GM12878 (cell line): ENCODE results near the gene SEC23A. TPM values are rescaled to one million over a fixed set of nuclear protein-coding genes. Genes with fewer than 3 reads are reported as not detected.

Source experiments
- ATAC-seq: fragments of 200-7000 bp; cut with Tn5 transposase; 3 replicates; pipeline ENCODE4 v1.9.1; 2020; ENCODE audit warnings: mild to moderate bottlenecking, moderate library complexity
- BruUV-seq: library from RNA; stranded (reverse); fragments of 400-500 nt; replicated peaks from 2 replicates; lab custom pipeline; 2021; lab: Mats Ljungman, UMichigan
- CTCF ChIA-PET: fragments of 300-600 bp; sonication (Branson Sonifier 250); formaldehyde crosslinking; extraction: SDS; loops from one replicate; lab custom pipeline; 2021; ENCODE audit warnings: inconsistent platforms; lab: Yijun Ruan, JAX
- POLR2A ChIA-PET: fragments of 350-600 bp; formaldehyde crosslinking; extraction: SDS; loops from one replicate; lab custom pipeline; 2021; ENCODE audit warnings: inconsistent platforms; lab: Charles Lee
- RAD21 ChIA-PET: fragments of 300-600 bp; sonication (Branson Sonifier 250); formaldehyde crosslinking; loops from one replicate; lab custom pipeline; 2023; ENCODE audit warnings: antibody characterized with exemption; ENCODE audit not compliant: unreplicated experiment; lab: Charles Lee
- SMC1A ChIA-PET: fragments of 300-600 bp; sonication (Branson Sonifier 250); formaldehyde crosslinking; loops from one replicate; lab custom pipeline; 2023; ENCODE audit not compliant: unreplicated experiment, uncharacterized antibody; lab: Charles Lee
- DNase-seq: peaks from one replicate; pipeline ENCODE4 v3.0.0-alpha.2; 2011; ENCODE audit warnings: low read depth, low spot score
- FAIRE-seq: peaks from 3 replicates; lab custom pipeline; 2011; peaks lifted over from hg19 to GRCh38; lab: Jason Lieb, UNC
- H2AFZ ChIP-seq: 2 replicates; pipeline ENCODE4 v1.6.0; 2011; ENCODE audit warnings: low read depth, low read length, control low read depth; ENCODE audit not compliant: control insufficient read depth
- H3K27ac ChIP-seq: 2 replicates; pipeline ENCODE4 v1.5.1; 2011; ENCODE audit warnings: control low read depth; ENCODE audit not compliant: control insufficient read depth, insufficient read depth
- H3K27me3 ChIP-seq, 2 experiments: replicated peaks in 1 of 2; 2 replicates each; pipeline versions ENCODE4 v1.6.0 to v1.6.1; 2011; ENCODE audit warnings: low read length in 1 of 2; ENCODE audit not compliant: control insufficient read depth in 2 of 2, insufficient read depth in 2 of 2
- H3K36me3 ChIP-seq, 2 experiments: 2 replicates each; pipeline ENCODE4 v1.5.1; 2011; ENCODE audit warnings: low read length in 1 of 2; ENCODE audit not compliant: control insufficient read depth in 2 of 2, insufficient read depth in 2 of 2
- H3K4me1 ChIP-seq: 2 replicates; pipeline ENCODE4 v1.6.1; 2011; ENCODE audit warnings: mild to moderate bottlenecking, low read length, moderate library complexity, mixed read lengths; ENCODE audit not compliant: control insufficient read depth, insufficient read depth
- H3K4me2 ChIP-seq: 2 replicates; pipeline ENCODE4 v1.6.0; 2011; ENCODE audit warnings: control low read depth; ENCODE audit not compliant: control insufficient read depth, insufficient read depth
- H3K4me3 ChIP-seq: fragments of 200-600 bp; sonication (generic); 2 replicates; pipeline ENCODE4 v1.5.1; 2016
- H3K79me2 ChIP-seq: 2 replicates; pipeline ENCODE4 v1.6.0; 2011; ENCODE audit warnings: low read length; ENCODE audit not compliant: control insufficient read depth, insufficient read depth
- H3K9ac ChIP-seq: 2 replicates; pipeline ENCODE4 v1.8.0; 2011; ENCODE audit warnings: low read length, control low read depth, mixed read lengths; ENCODE audit not compliant: control insufficient read depth, insufficient read depth
- H3K9me3 ChIP-seq: replicated peaks from 3 replicates; pipeline ENCODE4 v1.5.1; 2011; ENCODE audit warnings: mild to moderate bottlenecking, low read length; ENCODE audit not compliant: control insufficient read depth, insufficient read depth
- H4K20me1 ChIP-seq: 2 replicates; pipeline ENCODE4 v1.6.0; 2011; ENCODE audit not compliant: control insufficient read depth, insufficient read depth
- BRCA1 ChIP-seq: IDR thresholded peaks from 2 replicates; pipeline ENCODE4 v1.6.1; 2011; ENCODE audit warnings: low read depth, low read length, improper control_type of control experiment
- CBFB ChIP-seq: IDR thresholded peaks from 2 replicates; pipeline ENCODE4 v1.6.1; 2016; ENCODE audit warnings: antibody characterized with exemption, low read depth
- CHD2 ChIP-seq: IDR thresholded peaks from 2 replicates; pipeline ENCODE4 v1.6.1; 2011; ENCODE audit warnings: low read depth, low read length, improper control_type of control experiment, borderline replicate concordance
- EZH2 ChIP-seq: IDR thresholded peaks from 2 replicates; pipeline ENCODE4 v1.6.1; 2012; ENCODE audit warnings: low read depth, mild to moderate bottlenecking, control low read depth, inconsistent platforms, low read length, borderline replicate concordance; ENCODE audit not compliant: control insufficient read depth
- GATAD2B ChIP-seq: fragments of 450-650 bp; conservative IDR thresholded peaks from 2 replicates; pipeline ENCODE4 v1.6.1; 2017; ENCODE audit warnings: low read depth, mild to moderate bottlenecking, moderate library complexity
- HDGF ChIP-seq: fragments of 450-650 bp; IDR thresholded peaks from 2 replicates; pipeline ENCODE4 v1.6.1; 2016; ENCODE audit warnings: antibody characterized with exemption
- POLR2AphosphoS5 ChIP-seq: IDR thresholded peaks from 2 replicates; pipeline ENCODE4 v1.6.1; 2011; ENCODE audit warnings: mild to moderate bottlenecking, low read length, inconsistent platforms
- RFX5 ChIP-seq: IDR thresholded peaks from 2 replicates; pipeline ENCODE4 v1.6.1; 2011; ENCODE audit warnings: low read depth, low read length, improper control_type of control experiment
- SMAD1 ChIP-seq: fragments of 450-650 bp; IDR thresholded peaks from 2 replicates; pipeline ENCODE4 v1.6.1; 2018; ENCODE audit warnings: mild to moderate bottlenecking, low read depth; ENCODE audit not compliant: partially characterized antibody
- ZNF24 ChIP-seq: fragments of 450-650 bp; IDR thresholded peaks from 2 replicates; pipeline ENCODE4 v1.6.1; 2017; ENCODE audit warnings: antibody characterized with exemption, mild to moderate bottlenecking
- ZNF384 ChIP-seq: IDR thresholded peaks from 2 replicates; pipeline ENCODE4 v1.6.1; 2012; ENCODE audit warnings: low read depth, mild to moderate bottlenecking, low read length, improper control_type of control experiment, borderline replicate concordance
- ZNF687 ChIP-seq: fragments of 450-650 bp; IDR thresholded peaks from 2 replicates; pipeline ENCODE4 v1.6.1; 2017; ENCODE audit warnings: mild to moderate bottlenecking, moderate library complexity
- in situ Hi-C: fragments of 300-500 bp; cut with MboI; formaldehyde crosslinking; loops from 9 replicates; pipeline ENCODE4 v1.14.3; 2018; ENCODE audit warnings: mixed read lengths
- intact Hi-C: fragments of 100-400 bp; cut with micrococcal nuclease; formaldehyde crosslinking; loops from one replicate; pipeline ENCODE4 v1.14.2; 2022; ENCODE audit not compliant: unreplicated experiment
- polyA plus RNA-seq, 11 experiments: library from polyadenylated mRNA; depleted of rRNA in 4 of 11; unstranded in 6 of 11; stranded (reverse) in 5 of 11; fragments of >200 nt; fragmentation: Nextera tagmentation in 4 of 11; fragmentation: Illumina TruSeq in 1 of 11; extraction: Ambion mirVana in 4 of 11; extraction: Trizol in 1 of 11; gene quantifications; 1 replicate in 1 of 11; 2 replicates in 10 of 11; pipeline versions ENCODE4 v1.2.1 to v1.2.3, GENCODE V29; 2011 to 2016; ENCODE audit warnings: inconsistent platforms in 2 of 11, missing spikeins in 2 of 11, low read depth in 1 of 11
- total RNA-seq, 4 experiments: library from RNA; depleted of rRNA in 3 of 4; stranded (reverse); fragments of >200 nt in 3 of 4; fragmentation: Illumina TruSeq in 1 of 4; extraction: Trizol in 1 of 4; gene quantifications; 2 replicates each; pipeline versions ENCODE4 v1.2.1 to v1.2.3, GENCODE V29; 2013 to 2021
- TF ChIP-seq, protein P1 (sequence below): IDR thresholded peaks from 2 replicates; pipeline ENCODE4 v1.6.1; 2011; ENCODE audit warnings: borderline replicate concordance, low read depth, mild to moderate bottlenecking, moderate library complexity, low read length; ENCODE audit not compliant: insufficient read depth, poor library complexity, severe bottlenecking
- TF ChIP-seq, protein P2 (sequence below): IDR thresholded peaks from 2 replicates; pipeline ENCODE4 v1.6.1; 2011; ENCODE audit warnings: low read depth, low read length, improper control_type of control experiment, borderline replicate concordance
- TF ChIP-seq, protein P3 (sequence below): fragments of 450-650 bp; IDR thresholded peaks from 2 replicates; pipeline ENCODE4 v1.6.1; 2018; ENCODE audit warnings: borderline replicate concordance, mild to moderate bottlenecking; ENCODE audit not compliant: partially characterized antibody

SEC23A gene
- total and polyA plus RNA-seq, 10 of the 15 experiments (the other 5 are each of a cell fraction or from before 2014, with no cell fraction given): 13.6 to 63.8 (median 37.3) TPM

- TF ChIP-seq, protein P1, sequence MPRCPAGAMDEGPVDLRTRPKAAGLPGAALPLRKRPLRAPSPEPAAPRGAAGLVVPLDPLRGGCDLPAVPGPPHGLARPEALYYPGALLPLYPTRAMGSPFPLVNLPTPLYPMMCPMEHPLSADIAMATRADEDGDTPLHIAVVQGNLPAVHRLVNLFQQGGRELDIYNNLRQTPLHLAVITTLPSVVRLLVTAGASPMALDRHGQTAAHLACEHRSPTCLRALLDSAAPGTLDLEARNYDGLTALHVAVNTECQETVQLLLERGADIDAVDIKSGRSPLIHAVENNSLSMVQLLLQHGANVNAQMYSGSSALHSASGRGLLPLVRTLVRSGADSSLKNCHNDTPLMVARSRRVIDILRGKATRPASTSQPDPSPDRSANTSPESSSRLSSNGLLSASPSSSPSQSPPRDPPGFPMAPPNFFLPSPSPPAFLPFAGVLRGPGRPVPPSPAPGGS: no peak
- no peak for TF ChIP-seq ZNF384
- TF ChIP-seq ZNF687: no peak
- no peak for TF ChIP-seq POLR2AphosphoS5
Observed at GRCh38 chr14:39036760-39037159, 66.3 kb downstream of the SEC23A start (continued).

GRCh38 chr14:39035336-39035735 lies 67.7 kb downstream of the SEC23A start:
- no TSS peak for BruUV-seq
- DNase-seq: no peak
- ChIA-PET SMC1A (interaction anchor here (1.0 to 2.2 kb wide), 8 partner anchors 13 to 313 kb away, joined by 3 to 8 read pairs (median 4); no protein-coding TSS in a partner anchor), POLR2A (interaction anchor here (0.5 kb wide), 1 partner anchor 133 kb away, joined by 4 read pairs; no protein-coding TSS in a partner anchor), RAD21 (interaction anchor here (0.8 to 1.0 kb wide), 2 partner anchors 173 to 314 kb away, joined by 3 read pairs; no protein-coding TSS in a partner anchor), CTCF (interaction anchor here (0.6 to 2.0 kb wide), 18 partner anchors 8 to 433 kb away, joined by 3 to 8 read pairs (median 5); no protein-coding TSS in a partner anchor)
- Histone ChIP-seq H4K20me1 (no peaks in the 10 kb centered on the region), H3K36me3 (peaks cover 3 to 30% of the 10 kb centered on the region in 2 experiments), H3K4me3 (no peak overlapping the region), H3K4me1 (no peaks in the 10 kb centered on the region), H3K27ac (no peak overlapping the region), H3K9ac (no peak overlapping the region), H2AFZ (no peak overlapping the region), H3K9me3 (no peaks in the 10 kb centered on the region), H3K4me2 (no peak overlapping the region), H3K79me2 (no peaks in the 10 kb centered on the region), H3K27me3 (no peaks in the 10 kb centered on the region)
- no peak for ATAC-seq
- FAIRE-seq: no peak
- in situ Hi-C loops: no loop called here
- intact Hi-C loops: no loop called here
- TF ChIP-seq CBFB (no peak), GATAD2B (no peak), RFX5 (no peak), HDGF (no peak), EZH2 (no peak), SMAD1 (no peak), CHD2 (no peak), ZNF24 (no peak), BRCA1 (no peak)
- TF ChIP-seq, protein P2, sequence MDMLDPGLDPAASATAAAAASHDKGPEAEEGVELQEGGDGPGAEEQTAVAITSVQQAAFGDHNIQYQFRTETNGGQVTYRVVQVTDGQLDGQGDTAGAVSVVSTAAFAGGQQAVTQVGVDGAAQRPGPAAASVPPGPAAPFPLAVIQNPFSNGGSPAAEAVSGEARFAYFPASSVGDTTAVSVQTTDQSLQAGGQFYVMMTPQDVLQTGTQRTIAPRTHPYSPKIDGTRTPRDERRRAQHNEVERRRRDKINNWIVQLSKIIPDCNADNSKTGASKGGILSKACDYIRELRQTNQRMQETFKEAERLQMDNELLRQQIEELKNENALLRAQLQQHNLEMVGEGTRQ: no peak
- TF ChIP-seq, protein P3, sequence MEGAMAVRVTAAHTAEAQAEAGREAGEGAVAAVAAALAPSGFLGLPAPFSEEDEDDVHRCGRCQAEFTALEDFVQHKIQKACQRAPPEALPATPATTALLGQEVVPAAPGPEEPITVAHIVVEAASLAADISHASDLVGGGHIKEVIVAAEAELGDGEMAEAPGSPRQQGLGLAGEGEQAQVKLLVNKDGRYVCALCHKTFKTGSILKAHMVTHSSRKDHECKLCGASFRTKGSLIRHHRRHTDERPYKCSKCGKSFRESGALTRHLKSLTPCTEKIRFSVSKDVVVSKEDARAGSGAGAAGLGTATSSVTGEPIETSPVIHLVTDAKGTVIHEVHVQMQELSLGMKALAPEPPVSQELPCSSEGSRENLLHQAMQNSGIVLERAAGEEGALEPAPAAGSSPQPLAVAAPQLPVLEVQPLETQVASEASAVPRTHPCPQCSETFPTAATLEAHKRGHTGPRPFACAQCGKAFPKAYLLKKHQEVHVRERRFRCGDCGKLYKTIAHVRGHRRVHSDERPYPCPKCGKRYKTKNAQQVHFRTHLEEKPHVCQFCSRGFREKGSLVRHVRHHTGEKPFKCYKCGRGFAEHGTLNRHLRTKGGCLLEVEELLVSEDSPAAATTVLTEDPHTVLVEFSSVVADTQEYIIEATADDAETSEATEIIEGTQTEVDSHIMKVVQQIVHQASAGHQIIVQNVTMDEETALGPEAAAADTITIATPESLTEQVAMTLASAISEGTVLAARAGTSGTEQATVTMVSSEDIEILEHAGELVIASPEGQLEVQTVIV: no peak
